Measurements from ENCODE around the gene ENG. TPM values are rescaled to one million over a fixed set of nuclear protein-coding genes. Genes with fewer than 3 reads are reported as not detected.

The ENG gene
- total and polyA plus RNA-seq, 8 donors = 9.7 to 42.4 (median 20.5) TPM

GRCh38 chr9:127866535-127866934 is 12.1 kb upstream of the ENG start:
- Histone ChIP-seq H3K27me3 (no peaks in the 10 kb centered on the region), H3K9me3 (no peaks in the 10 kb centered on the region), H3K4me3 (no peak overlapping the region), H3K27ac (no peak overlapping the region), H3K36me3 (peaks cover 0 to 6% (median 0%) of the 10 kb centered on the region in 3 donors), H3K4me1 (no peaks in the 10 kb centered on the region)
- DNase-seq = no peak
- TF ChIP-seq CTCF (IDR thresholded peaks at IDR 0.05) = no peak
- FAIRE-seq = no peak
- intact Hi-C loops (cut with DNase I) = loop anchor here in 1 of 3 donors (5.0 to 10.0 kb wide), 2 partner anchors 129 to 272 kb away; partner anchors contain the start of gene TOR2A
- no peak for ATAC-seq
- 95% methylated on average over 13 of the region's 13 CpGs for WGBS, 2 donors

GRCh38 chr9:127865645-127866464 is 11.4 kb upstream of the ENG start:
- no peak for DNase-seq
- 80 to 81% methylated on average over 19 of the region's 19 CpGs for WGBS, 2 donors
- no peaks in the 10 kb centered on the region for H3K4me1 ChIP-seq
- FAIRE-seq = no peak
- no peak overlapping the region for H3K27ac ChIP-seq
- ATAC-seq = no peak
- H3K4me3 ChIP-seq = no peak overlapping the region
- intact Hi-C loops (cut with DNase I) = loop anchor here in 1 of 3 donors (5.0 to 10.0 kb wide), 2 partner anchors 129 to 271 kb away; partner anchors contain the start of gene TOR2A
- H3K9me3 ChIP-seq = no peaks in the 10 kb centered on the region
- no peaks in the 10 kb centered on the region for H3K27me3 ChIP-seq
- TF ChIP-seq CTCF (IDR thresholded peaks at IDR 0.05) = no peak
- peaks cover 0 to 6% (median 0%) of the 10 kb centered on the region in 3 donors for H3K36me3 ChIP-seq

GRCh38 chr9:127863191-127863621 is 8.7 kb upstream of the ENG start:
- peak overlapping the region in 1 of 4 donors; percentile 33 for H3K27ac ChIP-seq
- H3K9me3 ChIP-seq = no peaks in the 10 kb centered on the region
- no peak overlapping the region for H3K4me3 ChIP-seq
- TF ChIP-seq CTCF (IDR thresholded peaks at IDR 0.05) = no peak
- peaks cover 0 to 6% (median 0%) of the 10 kb centered on the region in 3 donors for H3K36me3 ChIP-seq
- peak in 1 of 6 donors; percentile 11 for DNase-seq
- peaks cover 0 to 6% (median 0%) of the 10 kb centered on the region in 3 donors for H3K4me1 ChIP-seq
- intact Hi-C loops (cut with DNase I) = loop anchor here in 1 of 3 donors (10.0 kb wide), 1 partner anchor 268 kb away; no protein-coding TSS in a partner anchor
- FAIRE-seq = no peak
- ATAC-seq = no peak
- 84 to 87% methylated on average over 13 of the region's 13 CpGs for WGBS, 2 donors
- no peaks in the 10 kb centered on the region for H3K27me3 ChIP-seq

GRCh38 chr9:127862075-127863011 is 7.9 kb upstream of the ENG start:
- H3K4me1 ChIP-seq = peaks cover 0 to 10% (median 0%) of the 10 kb centered on the region in 3 donors
- TF ChIP-seq CTCF (IDR thresholded peaks at IDR 0.05) = no peak
- 64 to 72% methylated on average over 28 to 29 of the region's 29 CpGs for WGBS, 2 donors

More at GRCh38 chr9:127862075-127863011, 7.9 kb upstream of the ENG start:
- Histone ChIP-seq H3K27ac (peak overlapping the region in 2 of 4 donors; percentile 33 to 64), H3K4me3 (no peak overlapping the region), H3K27me3 (no peaks in the 10 kb centered on the region), H3K9me3 (no peaks in the 10 kb centered on the region), H3K36me3 (peaks cover 0 to under 1% (median 0%) of the 10 kb centered on the region in 3 donors)
- DNase-seq (peak in 2 of 6 donors; percentile 69 to 72), ATAC-seq (peak in 3 of 4 donors; percentile 40 to 75 (median 72)), FAIRE-seq (no peak)
- intact Hi-C loops (cut with DNase I) = loop anchor here in 1 of 3 donors (10.0 kb wide), 1 partner anchor 268 kb away; no protein-coding TSS in a partner anchor

All from pancreas (tissue), 10 donors.